ENCODE results near the gene ZDHHC6.

DNA sequence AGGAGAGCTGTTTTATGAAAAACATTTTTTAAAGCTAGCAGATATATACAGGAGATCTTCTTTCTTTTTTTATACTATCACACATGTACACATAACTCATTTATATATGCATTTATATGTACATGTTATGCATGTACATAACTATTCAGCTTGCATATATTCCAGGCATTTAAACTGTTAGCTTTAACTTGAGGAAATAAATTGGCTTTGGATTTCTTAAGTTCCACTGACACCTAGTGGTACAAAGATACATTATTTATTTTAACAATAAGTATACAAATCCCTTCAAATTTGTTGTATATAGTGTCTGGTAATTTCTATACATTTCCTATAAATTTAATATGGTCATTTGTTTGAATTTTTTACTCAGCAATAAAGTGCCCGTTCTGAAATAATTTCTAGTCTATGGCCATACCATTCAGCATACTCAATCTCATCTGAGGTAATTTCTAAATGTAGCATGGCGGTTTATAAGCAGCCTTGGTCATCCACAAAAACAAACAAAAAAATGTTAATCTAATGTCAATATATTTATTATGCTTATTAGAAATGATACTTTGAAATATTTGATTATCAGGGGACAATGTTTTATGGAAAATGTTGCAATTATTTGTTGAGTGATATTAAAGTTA lies 11.6 kb downstream of the ZDHHC6 start:
- TF ChIP-seq, protein P1, sequence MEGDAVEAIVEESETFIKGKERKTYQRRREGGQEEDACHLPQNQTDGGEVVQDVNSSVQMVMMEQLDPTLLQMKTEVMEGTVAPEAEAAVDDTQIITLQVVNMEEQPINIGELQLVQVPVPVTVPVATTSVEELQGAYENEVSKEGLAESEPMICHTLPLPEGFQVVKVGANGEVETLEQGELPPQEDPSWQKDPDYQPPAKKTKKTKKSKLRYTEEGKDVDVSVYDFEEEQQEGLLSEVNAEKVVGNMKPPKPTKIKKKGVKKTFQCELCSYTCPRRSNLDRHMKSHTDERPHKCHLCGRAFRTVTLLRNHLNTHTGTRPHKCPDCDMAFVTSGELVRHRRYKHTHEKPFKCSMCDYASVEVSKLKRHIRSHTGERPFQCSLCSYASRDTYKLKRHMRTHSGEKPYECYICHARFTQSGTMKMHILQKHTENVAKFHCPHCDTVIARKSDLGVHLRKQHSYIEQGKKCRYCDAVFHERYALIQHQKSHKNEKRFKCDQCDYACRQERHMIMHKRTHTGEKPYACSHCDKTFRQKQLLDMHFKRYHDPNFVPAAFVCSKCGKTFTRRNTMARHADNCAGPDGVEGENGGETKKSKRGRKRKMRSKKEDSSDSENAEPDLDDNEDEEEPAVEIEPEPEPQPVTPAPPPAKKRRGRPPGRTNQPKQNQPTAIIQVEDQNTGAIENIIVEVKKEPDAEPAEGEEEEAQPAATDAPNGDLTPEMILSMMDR (IDR thresholded peaks at IDR 0.05; ENCODE audit: insufficient read depth, low read depth, low read length) = peak; percentile 31
- no peak for TF ChIP-seq EZH2 (IDR thresholded peaks at IDR 0.05; ENCODE audit: insufficient read depth, low read length)
